LNCAP (cell line): ENCODE measurements around the gene RTEL1.

Source experiments
- CTCF ChIP-seq: fragments of 450-650 bp; IDR thresholded peaks from 2 replicates; pipeline ENCODE4 v1.5.1; 2017; ENCODE audit warnings: mild to moderate bottlenecking

The RTEL1 gene

GRCh38 chr20:63689046-63690002 lies 31.2 kb downstream of the RTEL1 start:
- TF ChIP-seq CTCF = no peak

GRCh38 chr20:63690003-63690897 lies 32.1 kb downstream of the RTEL1 start:
- no peak for TF ChIP-seq CTCF

GRCh38 chr20:63690898-63691710 lies 33.0 kb downstream of the RTEL1 start:
- TF ChIP-seq CTCF = no peak

GRCh38 chr20:63691711-63692435 lies 33.8 kb downstream of the RTEL1 start:
- TF ChIP-seq CTCF = no peak

GRCh38 chr20:63692436-63693082 lies 34.4 kb downstream of the RTEL1 start:
- TF ChIP-seq CTCF = no peak

GRCh38 chr20:63693083-63693732 lies 35.1 kb downstream of the RTEL1 start:
- no peak for TF ChIP-seq CTCF
